ENCODE data around the gene QRICH1. TPM values are rescaled to one million over a fixed set of nuclear protein-coding genes. Genes with fewer than 3 reads are reported as not detected.
A peak's percentile ranks its signal among the peaks of the same experiment; 100 is the strongest.

The QRICH1 gene
- total and polyA plus RNA-seq, 2 of the 13 experiments (the other 11 are each of a cell fraction or from before 2014, with no cell fraction given), result 52.6 to 102 TPM

DNA sequence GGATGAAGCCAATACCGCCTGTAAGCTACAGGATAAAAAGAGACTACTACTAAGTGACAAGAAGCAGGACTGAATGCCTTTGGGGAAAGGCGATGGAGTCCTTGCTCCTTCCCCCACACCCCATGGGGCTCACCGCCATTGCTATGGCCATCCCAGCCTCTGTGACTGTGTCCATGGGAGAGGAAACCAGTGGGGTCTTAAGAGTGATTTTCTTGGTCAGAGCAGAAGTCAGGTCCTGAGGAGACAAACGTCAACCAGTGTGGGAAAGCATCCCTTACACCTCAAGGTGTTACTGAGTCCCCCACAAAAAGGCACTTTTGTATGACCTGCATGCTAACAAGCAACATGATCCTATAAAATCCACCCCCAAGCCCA lies 65.6 kb downstream of the QRICH1 start:
- DNase-seq (ENCODE audit: low spot score), result no peak
- Histone ChIP-seq H3K9me3 (ENCODE audit: low read length) (no peaks in the 10 kb centered on the region), H3K27me3 (ENCODE audit: control insufficient read depth in 1 of 2, insufficient read depth in 2 of 2, low read length in 2 of 2) (no peaks in the 10 kb centered on the region), H3K36me3 (replicated peaks in 1 of 2; ENCODE audit: control insufficient read depth in 1 of 2, insufficient read depth in 2 of 2, low read length in 2 of 2) (peaks cover 28 to 62% of the 10 kb centered on the region in 2 experiments), H2AFZ (ENCODE audit: low read length) (no peak overlapping the region), H3K4me3 (replicated peaks in 1 of 3; ENCODE audit: insufficient read depth in 1 of 3, low read depth in 2 of 3, low read length in 3 of 3) (peak overlapping the region; percentile 56 to 78 (median 73); a peak in 5 of 6 replicates), H3K27ac (ENCODE audit: extremely low read length, insufficient read depth, low read length) (peak overlapping the region; percentile 63), H3K9ac (ENCODE audit: insufficient read depth, low read depth, low read length) (peak overlapping the region; percentile 83), H3K79me2 (ENCODE audit: insufficient read depth, low read length) (peaks cover 15% of the 10 kb centered on the region), H4K20me1 (ENCODE audit: insufficient read depth, low read length) (no peaks in the 10 kb centered on the region), H3K4me2 (ENCODE audit: low read depth, low read length) (peak overlapping the region; percentile 90), H3K4me1 (ENCODE audit: insufficient read depth, low read length) (peaks cover 49% of the 10 kb centered on the region)
- intact Hi-C loops (cut with micrococcal nuclease; ENCODE audit: unreplicated experiment) (no loop called here), in situ Hi-C loops (cut with HindIII; ENCODE audit: extremely low pct_ligation_motif_present, low pct_unique_long_range_greater_than_20kb) (no loop called here)
- 0 out of 2 replicates have a peak, but pooled peaks have one; percentile 10 for TF ChIP-seq NCOA1 (CRISPR knock-in tag; IDR thresholded peaks at IDR 0.05)
- TF ChIP-seq SNAPC2 (CRISPR knock-in tag; IDR thresholded peaks at IDR 0.05), result 0 out of 2 replicates have a peak, but pooled peaks have one; percentile 43
- 0 out of 2 replicates have a peak, but pooled peaks have one; percentile 5 for TF ChIP-seq ZNF136 (CRISPR knock-in tag; IDR thresholded peaks at IDR 0.05; ENCODE audit: low read depth)
- peak; percentile 22; the same call in 1 of the 2 replicates for TF ChIP-seq TARDBP (CRISPR knock-in tag; IDR thresholded peaks at IDR 0.05)
- TF ChIP-seq, protein P1, sequence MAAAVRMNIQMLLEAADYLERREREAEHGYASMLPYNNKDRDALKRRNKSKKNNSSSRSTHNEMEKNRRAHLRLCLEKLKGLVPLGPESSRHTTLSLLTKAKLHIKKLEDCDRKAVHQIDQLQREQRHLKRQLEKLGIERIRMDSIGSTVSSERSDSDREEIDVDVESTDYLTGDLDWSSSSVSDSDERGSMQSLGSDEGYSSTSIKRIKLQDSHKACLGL (CRISPR knock-in tag; IDR thresholded peaks at IDR 0.05), result no peak
- BruUV-seq (replicated peaks), result no TSS peak
- WGBS (ENCODE audit: low lambda C conversion rate), result 100% methylated on average over 2 of the region's 4 CpGs
- ChIA-PET CTCF (ENCODE audit: low intra/inter-chr PET ratio, low total read pairs) (no interaction called here), POLR2A (interaction anchor here (1.5 to 2.3 kb wide), 6 partner anchors 13 to 109 kb away, joined by 5 to 40 read pairs (median 8); partner anchors contain the start of genes ARIH2, QRICH1 and WDR6)
- no peak for ATAC-seq
- no peak for FAIRE-seq

DNA sequence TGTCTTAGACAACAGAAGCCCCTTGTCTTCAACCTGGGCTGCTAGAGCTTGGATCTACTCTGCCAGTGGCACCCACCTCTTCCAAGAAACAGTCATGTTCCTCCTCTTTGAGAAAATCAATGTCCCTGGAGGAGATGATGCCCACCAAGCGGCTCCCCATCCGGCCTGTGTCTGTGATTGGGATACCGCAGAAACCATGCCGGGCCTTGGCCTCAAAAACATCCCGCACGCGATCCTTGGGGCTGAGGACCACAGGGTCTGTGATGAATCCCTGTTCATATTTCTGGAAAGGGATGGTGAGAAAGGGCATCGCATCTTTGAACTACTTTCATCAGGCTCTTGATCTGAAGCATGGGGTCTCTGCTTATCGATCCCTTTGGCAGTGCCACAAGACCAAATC lies 66.2 kb downstream of the QRICH1 start:
- H3K4me3 ChIP-seq (replicated peaks in 1 of 3; ENCODE audit: insufficient read depth in 1 of 3, low read depth in 2 of 3, low read length in 3 of 3), result no peak overlapping the region
- CTCF ChIA-PET (ENCODE audit: low intra/inter-chr PET ratio, low total read pairs), result no interaction called here
- TF ChIP-seq, protein P2, sequence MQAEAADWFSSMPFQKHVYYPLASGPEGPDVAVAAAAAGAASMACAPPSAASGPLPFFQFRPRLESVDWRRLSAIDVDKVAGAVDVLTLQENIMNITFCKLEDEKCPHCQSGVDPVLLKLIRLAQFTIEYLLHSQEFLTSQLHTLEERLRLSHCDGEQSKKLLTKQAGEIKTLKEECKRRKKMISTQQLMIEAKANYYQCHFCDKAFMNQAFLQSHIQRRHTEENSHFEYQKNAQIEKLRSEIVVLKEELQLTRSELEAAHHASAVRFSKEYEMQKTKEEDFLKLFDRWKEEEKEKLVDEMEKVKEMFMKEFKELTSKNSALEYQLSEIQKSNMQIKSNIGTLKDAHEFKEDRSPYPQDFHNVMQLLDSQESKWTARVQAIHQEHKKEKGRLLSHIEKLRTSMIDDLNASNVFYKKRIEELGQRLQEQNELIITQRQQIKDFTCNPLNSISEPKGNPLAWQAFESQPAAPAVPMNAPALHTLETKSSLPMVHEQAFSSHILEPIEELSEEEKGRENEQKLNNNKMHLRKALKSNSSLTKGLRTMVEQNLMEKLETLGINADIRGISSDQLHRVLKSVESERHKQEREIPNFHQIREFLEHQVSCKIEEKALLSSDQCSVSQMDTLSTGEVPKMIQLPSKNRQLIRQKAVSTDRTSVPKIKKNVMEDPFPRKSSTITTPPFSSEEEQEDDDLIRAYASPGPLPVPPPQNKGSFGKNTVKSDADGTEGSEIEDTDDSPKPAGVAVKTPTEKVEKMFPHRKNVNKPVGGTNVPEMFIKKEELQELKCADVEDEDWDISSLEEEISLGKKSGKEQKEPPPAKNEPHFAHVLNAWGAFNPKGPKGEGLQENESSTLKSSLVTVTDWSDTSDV (CRISPR knock-in tag; IDR thresholded peaks at IDR 0.05), result no peak
- TF ChIP-seq ZBTB42 (CRISPR knock-in tag; IDR thresholded peaks at IDR 0.05) (no peak), MED8 (CRISPR knock-in tag; IDR thresholded peaks at IDR 0.05; ENCODE audit: insufficient replicate concordance) (no peak), POLR2G (IDR thresholded peaks at IDR 0.05; ENCODE audit: low read depth, low read length) (peak; percentile 64), ZNF781 (CRISPR knock-in tag; IDR thresholded peaks at IDR 0.05; ENCODE audit: borderline replicate concordance, not compliant biosample characterization) (no peak), TEAD3 (CRISPR knock-in tag; optimal IDR thresholded peaks at IDR 0.05; ENCODE audit: borderline replicate concordance) (no peak), ZNF772 (CRISPR knock-in tag; IDR thresholded peaks at IDR 0.05) (no peak), ZFYVE20 (CRISPR knock-in tag; IDR thresholded peaks at IDR 0.05; ENCODE audit: borderline replicate concordance, low read depth) (no peak)
- TF ChIP-seq, protein P3, sequence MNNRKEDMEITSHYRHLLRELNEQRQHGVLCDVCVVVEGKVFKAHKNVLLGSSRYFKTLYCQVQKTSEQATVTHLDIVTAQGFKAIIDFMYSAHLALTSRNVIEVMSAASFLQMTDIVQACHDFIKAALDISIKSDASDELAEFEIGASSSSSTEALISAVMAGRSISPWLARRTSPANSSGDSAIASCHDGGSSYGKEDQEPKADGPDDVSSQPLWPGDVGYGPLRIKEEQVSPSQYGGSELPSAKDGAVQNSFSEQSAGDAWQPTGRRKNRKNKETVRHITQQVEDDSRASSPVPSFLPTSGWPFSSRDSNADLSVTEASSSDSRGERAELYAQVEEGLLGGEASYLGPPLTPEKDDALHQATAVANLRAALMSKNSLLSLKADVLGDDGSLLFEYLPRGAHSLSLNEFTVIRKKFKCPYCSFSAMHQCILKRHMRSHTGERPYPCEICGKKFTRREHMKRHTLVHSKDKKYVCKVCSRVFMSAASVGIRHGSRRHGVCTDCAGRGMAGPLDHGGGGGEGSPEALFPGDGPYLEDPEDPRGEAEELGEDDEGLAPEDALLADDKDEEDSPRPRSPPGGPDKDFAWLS (CRISPR knock-in tag; IDR thresholded peaks at IDR 0.05; ENCODE audit: borderline replicate concordance), result no peak

More for the DNA sequence above, 66.2 kb downstream of the QRICH1 start:
- no peaks in the 10 kb centered on the region for H3K27me3 ChIP-seq (ENCODE audit: control insufficient read depth in 1 of 2, insufficient read depth in 2 of 2, low read length in 2 of 2)
- no TSS peak for BruUV-seq (replicated peaks)
- 0 out of 2 replicates have a peak overlapping the region, but pooled peaks have one; percentile 90 for H3K4me2 ChIP-seq (ENCODE audit: low read depth, low read length)
- intact Hi-C loops (cut with micrococcal nuclease; ENCODE audit: unreplicated experiment), result no loop called here
- H3K9ac ChIP-seq (ENCODE audit: insufficient read depth, low read depth, low read length), result no peak overlapping the region
- in situ Hi-C loops (cut with HindIII; ENCODE audit: extremely low pct_ligation_motif_present, low pct_unique_long_range_greater_than_20kb), result no loop called here
- WGBS (ENCODE audit: low lambda C conversion rate), result 91% methylated on average over 8 of the region's 9 CpGs
- no peak for FAIRE-seq
- H3K4me1 ChIP-seq (ENCODE audit: insufficient read depth, low read length), result peaks cover 55% of the 10 kb centered on the region
- no peak overlapping the region for H3K27ac ChIP-seq (ENCODE audit: extremely low read length, insufficient read depth, low read length)
- H3K36me3 ChIP-seq (replicated peaks in 1 of 2; ENCODE audit: control insufficient read depth in 1 of 2, insufficient read depth in 2 of 2, low read length in 2 of 2), result peaks cover 28 to 55% of the 10 kb centered on the region in 2 experiments
- peaks cover 22% of the 10 kb centered on the region for H3K79me2 ChIP-seq (ENCODE audit: insufficient read depth, low read length)
- no peak for DNase-seq (ENCODE audit: low spot score)
- no peaks in the 10 kb centered on the region for H3K9me3 ChIP-seq (ENCODE audit: low read length)
- POLR2A ChIA-PET, result interaction anchor here (2.3 to 11.1 kb wide), 2 partner anchors 18 to 21 kb away, joined by 38 to 280 read pairs; partner anchors contain the start of gene WDR6
- H2AFZ ChIP-seq (ENCODE audit: low read length), result no peak overlapping the region
- H4K20me1 ChIP-seq (ENCODE audit: insufficient read depth, low read length), result no peaks in the 10 kb centered on the region
- no peak for ATAC-seq

Measured in HepG2 (cell line).